ENCODE data around the gene IARS2.
"Not testable (repeated sequence)": the region's sequence is repeated elsewhere in the genome, so short reads cannot be mapped to it uniquely, and the experiment has no call there.

IARS2 gene

GRCh38 chr1:220112600-220112999 lies 18.7 kb downstream of the IARS2 start:
- not testable (repeated sequence) for DNase-seq (ENCODE audit: low read depth)

GRCh38 chr1:220113136-220113695 lies 19.3 kb downstream of the IARS2 start:
- DNase-seq (ENCODE audit: low read depth), result no peak

- no peak for DNase-seq (ENCODE audit: low read depth)
Observed at GRCh38 chr1:220119043-220119512, 25.1 kb downstream of the IARS2 start.

GRCh38 chr1:220121791-220122530 lies 28.0 kb downstream of the IARS2 start:
- no peak for DNase-seq (ENCODE audit: low read depth)

GRCh38 chr1:220123066-220123465 lies 29.1 kb downstream of the IARS2 start:
- no peak for DNase-seq (ENCODE audit: low read depth)

- DNase-seq (ENCODE audit: low read depth), result no peak
Observed at GRCh38 chr1:220123889-220124288, 30.0 kb downstream of the IARS2 start.

GRCh38 chr1:220124542-220124941 lies 30.6 kb downstream of the IARS2 start:
- no peak for DNase-seq (ENCODE audit: low read depth)

- no peak for DNase-seq (ENCODE audit: low read depth)
Observed at GRCh38 chr1:220127076-220127475, 33.1 kb downstream of the IARS2 start.

GRCh38 chr1:220129479-220130210 lies 35.7 kb downstream of the IARS2 start:
- DNase-seq (ENCODE audit: low read depth), result no peak

GRCh38 chr1:220135755-220136154 lies 41.8 kb downstream of the IARS2 start:
- DNase-seq (ENCODE audit: low read depth), result no peak

- DNase-seq (ENCODE audit: low read depth), result no peak
Observed at GRCh38 chr1:220137019-220137786, 43.3 kb downstream of the IARS2 start.

GRCh38 chr1:220139966-220140365 lies 46.0 kb downstream of the IARS2 start:
- DNase-seq (ENCODE audit: low read depth), result no peak

- DNase-seq (ENCODE audit: low read depth), result no peak
Observed at GRCh38 chr1:220144051-220144450, 50.1 kb downstream of the IARS2 start.

- DNase-seq (ENCODE audit: low read depth), result no peak
Observed at GRCh38 chr1:220149742-220150141, 55.8 kb downstream of the IARS2 start.

GRCh38 chr1:220151454-220151853 lies 57.5 kb downstream of the IARS2 start:
- no peak for DNase-seq (ENCODE audit: low read depth)

GRCh38 chr1:220153147-220153546 lies 59.2 kb downstream of the IARS2 start:
- no peak for DNase-seq (ENCODE audit: low read depth)

- no peak for DNase-seq (ENCODE audit: low read depth)
Observed at GRCh38 chr1:220156620-220157146, 62.8 kb downstream of the IARS2 start.

- no peak for DNase-seq (ENCODE audit: low read depth)
Observed at GRCh38 chr1:220157738-220158137, 63.8 kb downstream of the IARS2 start.

- not testable (repeated sequence) for DNase-seq (ENCODE audit: low read depth)
Observed at GRCh38 chr1:220158530-220158929, 64.6 kb downstream of the IARS2 start.

- DNase-seq (ENCODE audit: low read depth), result no peak
Observed at GRCh38 chr1:220159041-220159440, 65.1 kb downstream of the IARS2 start.

GRCh38 chr1:220160027-220160426 lies 66.1 kb downstream of the IARS2 start:
- no peak for DNase-seq (ENCODE audit: low read depth)

GRCh38 chr1:220164116-220164515 lies 70.2 kb downstream of the IARS2 start:
- no peak for DNase-seq (ENCODE audit: low read depth)
